Suprapubic skin (tissue), 4 donors: ENCODE data around the gene IGFBP4.

Experiments used
- EP300 ChIP-seq: sonication (generic); formaldehyde crosslinking; IDR thresholded peaks from one replicate; pipeline ENCODE4 v1.6.1; 2017; ENCODE audit warnings: antibody characterized with exemption
- POLR2A ChIP-seq, 2 donors: fragments of 450-650 bp; IDR thresholded peaks; one replicate each; pipeline ENCODE4 v1.6.1; 2017; ENCODE audit warnings: antibody characterized with exemption in 2 of 2, mild to moderate bottlenecking in 2 of 2, moderate library complexity in 2 of 2
- POLR2AphosphoS5 ChIP-seq, 3 donors: sonication (generic); formaldehyde crosslinking; IDR thresholded peaks; one replicate each; pipeline ENCODE4 v1.6.1; 2017; ENCODE audit warnings: antibody characterized with exemption in 3 of 3
- TF ChIP-seq, protein P1 (sequence below), 2 donors: fragments of 200-600 bp in 1 of 2; fragments of 450-650 bp in 1 of 2; sonication (generic) in 1 of 2; IDR thresholded peaks; one replicate each; pipeline ENCODE4 v1.5.1; 2016 to 2019; ENCODE audit warnings: antibody characterized with exemption in 2 of 2, mild to moderate bottlenecking in 1 of 2, moderate library complexity in 1 of 2

DNA sequence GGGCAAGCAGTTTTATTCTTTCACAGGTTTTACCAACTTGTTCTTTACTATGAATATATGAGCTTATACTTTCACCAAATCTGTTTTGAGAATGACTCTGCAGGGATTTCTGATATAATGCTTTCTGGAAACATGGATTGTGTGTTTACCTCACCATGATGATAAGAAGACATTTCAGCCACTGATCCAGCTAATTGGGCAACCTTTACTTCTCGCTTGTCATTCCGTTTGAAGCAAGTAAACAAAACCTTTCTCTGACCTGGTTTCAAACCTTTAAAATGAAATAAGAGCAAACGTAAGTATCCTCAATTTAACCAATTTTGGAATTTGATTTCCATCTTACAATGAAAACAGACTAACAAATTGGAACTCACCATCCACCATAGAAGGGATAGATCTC lies 39.2 kb upstream of the IGFBP4 start:
- TF ChIP-seq, protein P1, sequence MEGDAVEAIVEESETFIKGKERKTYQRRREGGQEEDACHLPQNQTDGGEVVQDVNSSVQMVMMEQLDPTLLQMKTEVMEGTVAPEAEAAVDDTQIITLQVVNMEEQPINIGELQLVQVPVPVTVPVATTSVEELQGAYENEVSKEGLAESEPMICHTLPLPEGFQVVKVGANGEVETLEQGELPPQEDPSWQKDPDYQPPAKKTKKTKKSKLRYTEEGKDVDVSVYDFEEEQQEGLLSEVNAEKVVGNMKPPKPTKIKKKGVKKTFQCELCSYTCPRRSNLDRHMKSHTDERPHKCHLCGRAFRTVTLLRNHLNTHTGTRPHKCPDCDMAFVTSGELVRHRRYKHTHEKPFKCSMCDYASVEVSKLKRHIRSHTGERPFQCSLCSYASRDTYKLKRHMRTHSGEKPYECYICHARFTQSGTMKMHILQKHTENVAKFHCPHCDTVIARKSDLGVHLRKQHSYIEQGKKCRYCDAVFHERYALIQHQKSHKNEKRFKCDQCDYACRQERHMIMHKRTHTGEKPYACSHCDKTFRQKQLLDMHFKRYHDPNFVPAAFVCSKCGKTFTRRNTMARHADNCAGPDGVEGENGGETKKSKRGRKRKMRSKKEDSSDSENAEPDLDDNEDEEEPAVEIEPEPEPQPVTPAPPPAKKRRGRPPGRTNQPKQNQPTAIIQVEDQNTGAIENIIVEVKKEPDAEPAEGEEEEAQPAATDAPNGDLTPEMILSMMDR (IDR thresholded peaks at IDR 0.05) = no peak
- TF ChIP-seq POLR2A (IDR thresholded peaks at IDR 0.05) (no peak), EP300 (no peak), POLR2AphosphoS5 (IDR thresholded peaks at IDR 0.05) (no peak)
